Ecto neural progenitor cell (in vitro differentiated cells): Measurements from ENCODE around the gene DNASE2B.
"Not testable (repeated sequence)": the region's sequence is repeated elsewhere in the genome, so short reads cannot be mapped to it uniquely, and the experiment has no call there.

ENCODE experiments used
- DNase-seq: peaks from one replicate; pipeline ENCODE4 v3.0.0-alpha.2; 2018; ENCODE audit warnings: low spot score

Gene DNASE2B

DNA sequence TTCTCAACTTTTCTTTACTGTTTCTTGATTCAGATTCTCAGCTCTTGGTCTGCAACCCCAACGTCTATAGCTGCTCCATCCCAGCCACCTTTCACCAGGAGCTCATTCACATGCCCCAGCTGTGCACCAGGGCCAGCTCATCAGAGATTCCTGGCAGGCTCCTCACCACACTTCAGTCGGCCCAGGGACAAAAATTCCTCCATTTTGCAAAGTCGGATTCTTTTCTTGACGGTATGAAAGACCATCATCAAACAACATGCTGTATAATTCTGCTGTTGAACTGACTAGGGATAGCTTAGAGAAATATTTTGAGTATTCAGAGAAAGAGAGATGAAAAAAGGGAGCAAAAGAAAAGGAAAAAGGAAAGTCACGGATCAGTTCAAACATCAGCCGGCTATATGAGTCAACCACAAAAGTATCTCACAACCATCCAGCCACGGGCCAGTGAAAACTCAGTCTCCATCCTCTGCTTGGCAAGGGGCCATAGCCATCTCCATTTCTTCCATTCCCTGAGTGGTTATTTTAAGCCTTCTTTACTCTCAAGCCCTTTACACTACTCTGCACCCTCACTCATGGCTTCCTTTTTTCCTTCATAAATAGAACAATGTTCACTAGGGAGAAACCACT lies 14.1 kb downstream of the DNASE2B start:
- DNase-seq = no peak

DNA sequence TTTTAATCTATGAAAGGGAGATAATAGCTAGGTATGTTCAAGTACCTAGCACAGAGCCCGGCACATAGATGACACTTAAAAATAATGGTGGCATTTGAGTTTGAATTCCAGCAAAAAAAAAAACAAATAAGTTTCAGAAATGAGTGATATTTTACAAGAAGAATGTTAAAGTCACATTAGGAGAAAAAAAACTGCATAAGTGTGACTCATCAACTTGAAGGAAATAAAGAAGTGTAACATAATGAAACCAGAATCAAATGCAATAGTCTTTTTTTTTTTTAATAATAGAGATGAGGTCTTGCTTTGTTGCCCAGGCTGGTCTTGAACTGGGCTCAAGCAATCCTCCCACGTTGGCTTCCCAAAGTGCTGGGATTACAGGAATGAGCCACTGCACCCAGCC lies 17.1 kb downstream of the DNASE2B start:
- no peak for DNase-seq

DNA sequence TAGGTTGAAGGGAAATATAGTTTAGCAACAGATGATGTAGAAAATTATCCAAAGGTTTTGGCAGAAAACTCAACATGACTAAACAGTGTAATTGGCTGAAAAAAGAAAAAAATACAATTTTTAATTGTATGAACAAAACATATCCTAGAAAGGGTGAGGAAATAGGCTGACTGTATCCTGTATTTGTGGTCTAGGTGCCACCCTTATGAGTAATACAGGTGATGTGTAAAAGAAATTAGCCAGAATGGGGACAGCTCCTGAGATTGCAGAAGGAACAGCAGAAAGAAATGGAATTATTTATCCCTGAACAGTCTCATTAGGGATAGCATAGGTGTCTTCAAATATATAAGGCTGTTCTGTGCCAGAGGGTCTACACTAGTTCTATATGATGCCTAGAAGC lies 24.6 kb downstream of the DNASE2B start:
- no peak for DNase-seq

- DNase-seq = no peak
Measured at GRCh38 chr1:84424513-84425149, 26.3 kb downstream of the DNASE2B start.

DNA sequence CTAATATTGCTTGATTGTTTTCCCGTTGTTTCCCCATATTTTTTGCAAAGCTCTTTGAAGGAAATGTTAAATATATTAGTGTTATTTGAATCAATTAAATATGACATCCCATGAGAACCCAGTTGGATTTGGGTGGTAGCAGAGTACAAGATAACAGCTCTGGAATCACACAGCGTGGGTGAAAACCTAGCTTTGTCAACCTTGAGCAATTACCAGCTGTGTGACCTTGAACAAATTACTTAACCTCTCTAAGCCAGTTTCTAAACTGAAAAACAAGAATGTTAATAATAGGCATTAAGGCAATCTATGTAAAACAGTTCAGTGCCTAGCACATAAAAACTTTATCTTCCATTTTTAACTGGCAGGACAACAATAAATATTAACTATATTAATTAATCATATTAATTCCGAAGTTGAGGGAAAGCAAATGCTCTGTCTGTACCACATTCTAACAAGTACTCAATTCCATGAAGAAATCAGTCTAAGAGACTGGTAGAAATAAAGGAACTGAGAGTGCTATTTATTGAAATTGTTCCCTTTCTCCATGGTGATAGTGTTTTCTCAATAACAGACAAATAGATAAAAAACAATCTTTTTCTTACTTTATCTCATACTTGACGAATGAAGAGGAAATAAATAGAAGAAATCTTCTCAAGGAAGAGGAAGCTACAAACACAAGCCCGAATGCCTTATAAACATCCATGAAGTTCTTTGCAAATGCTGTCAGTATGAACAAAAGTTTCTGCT lies 27.0 kb downstream of the DNASE2B start:
- no peak for DNase-seq

GRCh38 chr1:84426376-84426775 lies 28.1 kb downstream of the DNASE2B start:
- DNase-seq = no peak

DNA sequence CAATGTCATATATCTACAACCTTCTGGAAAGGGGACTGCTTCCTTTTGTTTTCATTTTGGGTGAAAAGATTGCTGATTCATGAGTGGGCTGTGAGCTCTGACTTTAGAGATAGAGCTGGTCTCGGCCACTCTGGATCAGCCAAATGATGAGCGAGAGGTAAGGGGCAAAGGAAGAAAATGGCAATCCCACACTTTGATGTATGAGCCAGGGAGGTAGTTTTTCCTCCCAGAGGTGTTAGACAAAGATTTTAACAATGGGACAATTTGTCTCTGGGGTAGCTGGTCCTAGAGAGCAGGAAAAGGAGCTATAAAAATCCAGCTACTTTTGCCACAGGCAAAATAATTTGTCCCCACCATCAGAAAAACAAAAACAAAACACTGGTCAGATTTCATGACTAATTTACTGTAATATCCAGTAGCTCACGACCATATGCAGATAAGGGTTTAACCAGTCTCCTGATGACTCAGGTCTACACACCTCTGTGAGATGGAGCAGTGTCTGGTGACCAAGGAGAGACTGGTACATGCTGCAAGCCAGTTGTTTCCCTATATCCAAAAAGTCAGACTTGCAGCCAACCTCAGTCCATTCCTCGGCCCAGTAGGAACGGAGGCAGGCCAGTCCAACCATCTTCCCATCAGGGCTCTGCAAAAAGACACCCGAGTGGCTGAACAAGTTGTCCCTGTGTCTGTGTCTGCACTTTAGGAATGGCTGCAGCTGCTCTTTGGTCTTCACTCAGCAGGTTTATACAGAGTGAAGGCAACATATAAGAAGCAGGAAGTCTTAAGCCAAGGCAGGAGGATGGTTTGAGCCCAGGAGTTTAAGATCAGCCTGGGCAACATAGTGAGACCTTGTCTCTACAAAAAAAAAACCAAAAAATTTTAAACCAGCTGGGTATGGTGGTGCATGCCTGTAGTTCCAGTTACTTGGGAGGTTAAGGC lies 29.2 kb downstream of the DNASE2B start:
- no peak for DNase-seq

- DNase-seq = no peak
Measured at GRCh38 chr1:84428235-84428634, 30.0 kb downstream of the DNASE2B start.

DNA sequence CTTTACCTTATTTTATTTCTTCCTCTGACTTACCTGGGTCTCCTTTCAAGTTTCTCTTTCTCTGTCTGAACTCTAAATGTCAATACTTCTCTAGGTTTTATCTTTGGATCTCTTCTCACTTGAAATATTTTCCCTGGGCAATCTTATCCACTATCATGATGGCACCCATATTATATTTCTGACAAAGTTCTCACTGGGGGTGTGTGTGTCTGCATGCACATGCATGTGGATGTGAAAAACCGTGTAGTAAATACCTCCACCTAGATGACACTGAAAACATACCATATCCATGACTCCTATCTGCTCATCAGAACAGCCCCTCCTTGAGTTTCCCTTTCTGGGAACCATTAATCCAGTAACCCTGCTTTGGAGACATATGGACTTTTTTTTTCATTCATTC lies 30.9 kb downstream of the DNASE2B start:
- no peak for DNase-seq

DNA sequence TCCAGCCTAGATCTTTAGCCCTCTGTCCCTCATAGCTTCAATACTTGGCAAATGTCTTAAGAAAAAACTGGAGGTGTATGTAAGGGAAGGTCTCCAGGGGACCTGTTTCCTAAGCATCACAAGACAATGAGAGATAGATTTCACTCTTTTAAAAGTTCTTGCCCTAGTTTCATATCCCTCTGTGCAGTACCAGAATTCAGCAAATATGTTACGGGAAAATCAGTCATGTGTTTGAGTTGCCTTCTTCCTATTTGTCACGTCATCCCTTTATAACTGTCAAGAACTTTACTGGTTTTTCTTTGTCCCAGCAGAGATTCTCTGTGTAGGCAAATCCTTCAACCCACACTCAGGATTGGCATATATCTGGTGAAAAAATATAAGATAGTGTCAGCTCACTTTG lies 32.3 kb downstream of the DNASE2B start:
- no peak for DNase-seq

- no peak for DNase-seq
Measured at GRCh38 chr1:84433258-84434080, 35.2 kb downstream of the DNASE2B start.

GRCh38 chr1:84434081-84434769 lies 35.9 kb downstream of the DNASE2B start:
- no peak for DNase-seq

DNA sequence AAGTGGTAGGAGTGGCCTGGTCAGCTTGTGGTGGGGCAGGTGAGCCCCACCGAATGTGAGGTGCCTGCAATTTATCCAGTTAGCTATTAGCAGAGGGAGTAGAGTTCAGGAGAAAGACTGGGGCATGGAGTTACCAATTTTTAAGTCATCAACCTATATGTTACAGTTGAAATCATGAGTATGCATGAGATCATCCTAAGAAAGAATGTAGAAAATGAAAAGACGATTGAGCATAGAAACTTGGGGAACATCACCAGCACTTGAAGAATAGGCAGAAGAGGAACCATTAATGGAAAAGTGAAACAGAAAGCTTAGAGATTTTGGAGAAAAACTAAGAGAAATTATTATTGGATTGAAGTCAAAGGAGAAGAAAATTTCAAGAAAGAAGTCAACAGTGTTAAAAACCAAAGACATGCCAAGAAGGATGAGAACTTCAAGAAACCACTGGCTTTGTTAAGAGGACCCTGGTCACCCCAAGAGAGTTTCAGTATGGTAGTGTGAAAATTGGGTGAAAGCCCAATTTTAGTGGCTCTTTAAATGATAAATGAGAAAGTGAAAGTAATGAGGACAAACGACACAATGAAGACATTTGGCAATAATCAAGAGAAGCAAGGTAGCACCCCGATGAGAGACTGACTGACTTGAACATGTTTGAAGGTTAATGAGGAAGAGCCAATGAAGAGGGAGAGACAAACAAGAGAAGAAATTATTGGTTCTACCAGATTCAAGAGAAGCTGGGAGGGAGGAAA lies 36.7 kb downstream of the DNASE2B start:
- no peak for DNase-seq

GRCh38 chr1:84436876-84437655 lies 38.8 kb downstream of the DNASE2B start:
- DNase-seq = no peak

- DNase-seq = no peak
Measured at GRCh38 chr1:84442256-84442655, 44.0 kb downstream of the DNASE2B start.

DNA sequence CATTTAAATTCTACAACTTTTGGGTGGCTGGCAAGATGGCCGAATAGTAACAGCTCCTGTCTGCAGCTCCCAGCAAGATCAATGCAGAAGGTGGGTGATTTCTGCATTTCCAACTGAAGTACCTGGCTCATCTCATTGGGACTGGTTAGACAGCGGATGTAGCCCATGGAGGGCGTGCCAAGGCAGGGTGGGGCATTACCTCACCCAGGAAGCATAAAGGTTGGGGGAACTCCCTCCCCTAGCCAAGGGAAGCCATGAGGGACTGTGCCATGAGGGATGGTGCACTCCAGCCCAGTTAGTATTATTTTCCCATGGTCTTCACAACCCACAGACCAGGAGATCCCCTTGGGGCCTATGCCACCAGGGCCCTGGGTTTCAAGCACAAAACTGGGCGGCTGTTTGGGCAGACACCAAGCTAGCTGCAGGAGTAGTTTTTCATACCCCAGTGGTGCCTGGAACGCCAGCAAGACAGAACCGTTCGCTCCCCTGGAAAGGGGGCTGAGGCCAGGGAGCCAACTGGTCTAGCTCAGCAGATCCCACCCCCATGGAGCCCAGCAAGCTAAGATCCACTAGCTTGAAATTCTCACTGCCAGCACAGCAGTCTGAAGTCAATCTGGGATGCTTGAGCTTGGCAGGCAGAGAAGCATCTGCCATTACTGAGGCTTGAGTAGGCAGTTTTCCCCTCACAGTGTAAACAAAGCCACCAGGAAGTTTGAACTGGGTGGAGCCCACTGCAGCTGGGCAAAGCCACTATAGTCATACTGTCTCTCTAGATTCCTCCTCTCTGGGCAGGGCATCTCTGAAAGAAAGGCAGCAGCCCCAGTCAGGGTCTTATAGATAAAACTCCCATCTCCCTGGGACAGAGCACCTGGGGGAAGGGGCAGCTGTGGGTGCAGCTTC lies 44.7 kb downstream of the DNASE2B start:
- not testable (repeated sequence) for DNase-seq

DNA sequence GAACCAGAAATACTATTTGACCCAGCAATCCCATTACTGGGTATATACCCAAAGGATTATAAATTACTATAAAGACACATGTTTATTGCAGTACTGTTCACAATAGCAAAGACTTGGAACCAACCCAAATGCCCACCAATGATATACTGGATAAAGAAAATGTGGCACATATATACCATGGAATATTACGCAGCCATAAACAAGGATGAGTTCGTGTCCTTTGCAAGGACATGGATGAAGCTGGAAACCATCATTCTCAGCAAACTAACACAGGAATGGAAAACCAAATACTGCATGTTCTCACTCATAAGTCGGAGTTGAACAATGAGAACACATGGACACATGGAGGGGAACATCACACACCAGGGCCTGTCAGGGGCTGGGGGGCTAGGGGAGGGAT lies 50.4 kb downstream of the DNASE2B start:
- not testable (repeated sequence) for DNase-seq

DNA sequence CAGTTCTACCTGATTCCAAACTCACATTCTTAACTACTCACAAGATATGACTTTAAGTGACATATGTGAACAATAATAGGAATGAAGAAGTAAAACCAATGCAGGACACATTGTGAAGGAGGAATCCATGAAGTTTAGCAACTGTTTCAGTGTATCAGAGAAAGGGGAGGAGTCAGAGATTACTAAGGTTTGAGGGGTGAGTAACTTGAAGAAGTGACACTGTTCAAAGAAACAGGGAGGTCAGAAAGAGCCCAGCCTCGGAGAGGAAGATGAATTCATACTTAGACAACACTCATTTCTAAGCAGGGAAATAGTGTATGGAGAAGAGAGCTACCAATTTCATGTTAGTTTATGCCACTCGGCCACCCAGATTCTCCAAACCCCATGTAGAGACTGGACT lies 52.6 kb downstream of the DNASE2B start:
- no peak for DNase-seq
